Measurements from ENCODE around the gene C19orf67. TPM values are rescaled to one million over a fixed set of nuclear protein-coding genes. Genes with fewer than 3 reads are reported as not detected.

The C19orf67 gene
- total and polyA plus RNA-seq, 2 experiments from 2014 or later = not detected

DNA sequence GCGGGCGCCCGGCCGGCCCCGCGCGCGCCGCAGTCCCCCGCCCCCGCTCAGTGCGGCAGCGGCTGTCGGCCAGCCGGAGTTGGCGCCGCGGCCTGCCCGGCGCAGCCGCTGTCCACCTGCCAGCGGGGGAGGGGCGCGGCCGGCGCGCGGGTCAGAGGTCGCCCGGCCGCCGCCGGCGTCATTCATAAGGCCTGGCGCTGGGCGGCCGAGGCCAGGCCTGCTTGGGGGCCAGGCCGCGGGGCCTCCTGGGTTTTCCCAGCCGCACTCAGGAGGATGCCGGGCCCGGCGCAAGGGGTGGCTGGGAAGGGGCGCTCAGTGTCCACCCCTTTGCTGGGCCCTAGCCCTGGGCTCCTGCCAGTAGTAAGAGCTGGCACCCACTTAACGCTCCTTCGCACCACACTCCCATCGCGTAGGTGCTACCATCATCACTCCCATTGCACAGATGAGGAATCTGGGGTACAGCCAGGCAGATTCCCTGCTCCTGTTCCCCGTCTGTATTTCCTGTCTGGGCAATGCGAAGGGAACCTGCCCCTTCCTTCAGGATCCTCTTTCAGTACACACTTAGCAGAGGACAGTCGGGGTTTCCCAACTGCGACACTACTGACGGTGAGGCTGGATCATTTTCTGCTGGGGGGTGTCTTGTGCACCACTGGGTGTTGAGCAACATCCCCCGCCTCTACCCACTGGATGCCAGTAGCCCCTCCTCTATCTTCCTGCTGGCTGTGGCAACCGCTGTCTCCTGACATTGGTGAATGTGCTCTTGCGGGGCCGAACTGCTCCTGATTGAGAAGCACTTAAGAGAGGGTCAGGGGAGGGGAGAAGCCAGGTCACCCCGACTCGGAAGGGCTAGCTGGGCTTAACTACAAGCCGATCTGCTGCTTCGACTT, 32.8 kb upstream of the C19orf67 start (continued):
- no peak for TF ChIP-seq REST (IDR thresholded peaks at IDR 0.05; ENCODE audit: unreplicated experiment)
- no peak for TF ChIP-seq EZH2 (IDR thresholded peaks at IDR 0.05; ENCODE audit: low read depth, unreplicated experiment)
- TF ChIP-seq EZH2phosphoT487 (IDR thresholded peaks at IDR 0.05; ENCODE audit: unreplicated experiment) = no peak
- no peak for TF ChIP-seq STAT1 (IDR thresholded peaks at IDR 0.05; ENCODE audit: unreplicated experiment)
- TF ChIP-seq CTCF (conservative IDR thresholded peaks at IDR 0.05; ENCODE audit: low read depth in 2 of 2) = no peak

- Mint-ChIP-seq H3K4me3 (peak within 1 kb of the TSS; percentile 84), H3K27ac (peak within 1 kb of the TSS; percentile 84), H3K27me3 (ENCODE audit: insufficient read depth, low read depth, poor library complexity) (peaks cover 14% of the 10 kb centered on the region), H3K36me3 (ENCODE audit: low read depth) (peaks cover 20% of the 10 kb centered on the region), H3K4me1 (peaks cover 34% of the 10 kb centered on the region), H3K9me3 (no peaks in the 10 kb centered on the region; the same call in 2 of the 3 replicates)
- Histone ChIP-seq H3K9me2 (ENCODE audit: insufficient read depth) (no peaks in the 10 kb centered on the region), H3K4me3 (peak within 1 kb of the TSS; percentile 79), H3K27ac (ENCODE audit: low read depth) (peak within 1 kb of the TSS; percentile 88), H2AFZ (0 out of 2 replicates have a peak within 1 kb of the TSS, but pooled peaks have one; percentile 72), H3K79me2 (replicated peaks; ENCODE audit: insufficient read depth) (peaks cover 17% of the 10 kb centered on the region), H3K4me1 (ENCODE audit: insufficient read depth) (peaks cover 37% of the 10 kb centered on the region), H3K27me3 (ENCODE audit: insufficient read depth) (no peaks in the 10 kb centered on the region), H3F3A (replicated peaks; ENCODE audit: low read depth) (peaks cover 26% of the 10 kb centered on the region), H3K4me2 (peak within 1 kb of the TSS; percentile 92), H4K20me1 (replicated peaks; ENCODE audit: insufficient read depth) (peaks cover 14% of the 10 kb centered on the region), H3K36me3 (ENCODE audit: insufficient read depth) (no peaks in the 10 kb centered on the region; the same call in 1 of the 2 replicates)
- ATAC-seq = peak; percentile 93
- DNase-seq (ENCODE audit: low spot score) = peak; percentile 99
- no peak for TF ChIP-seq NANOG (IDR thresholded peaks at IDR 0.05; ENCODE audit: borderline replicate concordance)
- no peak for TF ChIP-seq EZH2 (IDR thresholded peaks at IDR 0.05; ENCODE audit: low read depth, unreplicated experiment)
- no peak for TF ChIP-seq ZNF331 (CRISPR knock-in tag; IDR thresholded peaks at IDR 0.05; ENCODE audit: low read depth)
- TF ChIP-seq REST (IDR thresholded peaks at IDR 0.05; ENCODE audit: unreplicated experiment) = no peak
- TF ChIP-seq ZNF114 (CRISPR knock-in tag; IDR thresholded peaks at IDR 0.05) = no peak
- TF ChIP-seq CTCF (conservative IDR thresholded peaks at IDR 0.05; ENCODE audit: low read depth in 2 of 2) = no peak
- peak; percentile 65 for TF ChIP-seq POLR2AphosphoS5 (IDR thresholded peaks at IDR 0.05; ENCODE audit: low read depth)
- TF ChIP-seq STAT1 (IDR thresholded peaks at IDR 0.05; ENCODE audit: unreplicated experiment) = no peak
Observed at GRCh38 chr19:14117668-14118164, 32.1 kb upstream of the C19orf67 start, which contains the start of gene PRKACA. Gene PRKACA (minus strand): TSS chr19:14117762. CDS start chr19:14117547, 215 bp downstream.
